HFFc6 (cell line): ENCODE data around the gene PLEKHG2. TPM values are rescaled to one million over a fixed set of nuclear protein-coding genes. Genes with fewer than 3 reads are reported as not detected.

Experiments used
- DNase-seq: peaks from one replicate; pipeline ENCODE4 v3.0.0-alpha.2; 2018
- H3K27ac Mint-ChIP-seq: 2 replicates; pipeline ENCODE4 v1.8.0; 2020; ENCODE audit warnings: mild to moderate bottlenecking, mixed read lengths
- H3K27me3 Mint-ChIP-seq: 2 replicates; pipeline ENCODE4 v1.8.0; 2021; ENCODE audit warnings: mild to moderate bottlenecking, moderate library complexity, mixed read lengths; ENCODE audit not compliant: insufficient read depth
- H3K36me3 Mint-ChIP-seq: 2 replicates; pipeline ENCODE4 v1.8.0; 2021; ENCODE audit warnings: low read depth, mixed read lengths
- H3K4me1 Mint-ChIP-seq: 2 replicates; pipeline ENCODE4 v1.8.0; 2020; ENCODE audit warnings: low read depth, mixed read lengths
- H3K4me3 Mint-ChIP-seq: 2 replicates; pipeline ENCODE4 v1.8.0; 2020; ENCODE audit warnings: mild to moderate bottlenecking, moderate library complexity, mixed read lengths
- H3K9me3 Mint-ChIP-seq: 2 replicates; pipeline ENCODE4 v1.8.0; 2020; ENCODE audit warnings: mild to moderate bottlenecking, mixed read lengths
- CTCF ChIP-seq: fragments of 200-600 bp; sonication (generic); IDR thresholded peaks from 2 replicates; pipeline ENCODE4 v1.5.0; 2021; ENCODE audit warnings: antibody characterized with exemption, mild to moderate bottlenecking
- total RNA-seq, 6 experiments: library from RNA; stranded (reverse); fragmentation: NEBNext Ultra II Directional; extraction: Animal tissue kit (Norgen Biotek cat#: 25700); gene quantifications; 2 replicates in 1 of 6; 3 replicates in 5 of 6; pipeline ENCODE4 v1.2.3, GENCODE V29; 2021

The PLEKHG2 gene
- total RNA-seq, 6 experiments from 2014 or later: 38.3 to 56.0 (median 45.7) TPM

DNA sequence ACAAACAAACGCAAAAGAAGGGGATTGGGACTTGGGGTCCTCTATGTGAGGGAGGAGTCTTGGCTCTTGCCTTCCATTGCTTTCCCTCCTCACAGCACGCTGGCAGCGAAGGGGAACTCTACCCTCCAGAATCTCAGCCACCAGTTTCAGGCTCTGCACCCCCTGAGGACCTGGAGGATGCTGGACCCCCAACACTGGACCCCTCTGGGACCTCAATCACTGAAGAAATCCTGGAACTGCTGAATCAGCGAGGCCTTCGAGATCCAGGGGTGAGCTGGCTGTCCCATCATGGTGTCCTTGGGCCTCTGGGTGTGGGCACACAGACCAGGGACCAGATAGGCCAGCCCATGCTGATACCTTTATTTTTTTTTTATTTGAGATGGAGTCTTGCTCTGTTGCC is 9.6 kb downstream of the PLEKHG2 start:
- no peak for DNase-seq
- Mint-ChIP-seq H3K27me3 (no peaks in the 10 kb centered on the region), H3K36me3 (peaks cover 14% of the 10 kb centered on the region), H3K27ac (no peak overlapping the region), H3K9me3 (no peaks in the 10 kb centered on the region), H3K4me1 (no peaks in the 10 kb centered on the region), H3K4me3 (no peak overlapping the region)
- no peak for TF ChIP-seq CTCF

DNA sequence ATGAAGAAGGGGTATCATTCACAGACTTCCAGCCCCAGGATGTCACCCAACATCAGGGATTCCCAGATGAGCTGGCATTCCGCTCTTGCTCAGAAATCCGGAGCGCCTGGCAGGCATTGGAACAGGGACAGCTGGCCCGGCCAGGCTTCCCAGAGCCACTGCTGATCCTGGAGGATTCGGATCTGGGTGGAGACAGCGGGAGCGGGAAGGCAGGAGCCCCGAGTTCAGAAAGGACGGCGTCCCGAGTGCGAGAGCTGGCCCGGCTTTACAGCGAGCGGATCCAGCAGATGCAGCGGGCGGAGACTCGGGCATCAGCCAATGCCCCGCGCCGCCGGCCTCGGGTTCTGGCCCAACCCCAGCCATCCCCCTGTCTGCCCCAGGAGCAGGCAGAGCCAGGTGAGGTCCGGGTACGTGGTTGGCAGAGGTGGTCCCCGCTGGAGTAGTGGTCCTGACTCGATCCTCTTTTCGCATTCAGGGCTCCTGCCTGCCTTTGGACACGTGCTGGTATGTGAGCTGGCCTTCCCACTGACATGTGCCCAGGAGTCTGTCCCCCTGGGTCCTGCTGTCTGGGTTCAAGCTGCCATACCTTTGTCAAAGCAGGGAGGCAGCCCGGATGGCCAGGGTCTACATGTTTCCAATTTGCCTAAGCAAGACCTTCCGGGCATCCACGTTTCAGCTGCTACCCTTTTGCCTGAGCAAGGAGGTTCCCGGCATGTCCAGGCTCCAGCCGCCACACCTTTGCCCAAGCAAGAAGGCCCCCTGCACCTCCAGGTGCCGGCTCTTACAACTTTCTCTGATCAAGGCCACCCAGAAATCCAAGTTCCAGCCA is 11.0 kb downstream of the PLEKHG2 start:
- no peak for DNase-seq
- Mint-ChIP-seq H3K27ac (no peak overlapping the region), H3K36me3 (peaks cover 14% of the 10 kb centered on the region), H3K27me3 (no peaks in the 10 kb centered on the region), H3K4me1 (peaks cover 6% of the 10 kb centered on the region), H3K9me3 (no peaks in the 10 kb centered on the region), H3K4me3 (no peak overlapping the region)
- no peak for TF ChIP-seq CTCF

- no peak for DNase-seq
- Mint-ChIP-seq H3K9me3 (no peaks in the 10 kb centered on the region), H3K36me3 (peaks cover 9% of the 10 kb centered on the region), H3K4me3 (no peak overlapping the region), H3K27ac (no peak overlapping the region), H3K27me3 (peaks cover 10% of the 10 kb centered on the region), H3K4me1 (peaks cover 15% of the 10 kb centered on the region)
- TF ChIP-seq CTCF: no peak
Observed at GRCh38 chr19:39424934-39425333, 12.5 kb downstream of the PLEKHG2 start.

GRCh38 chr19:39425744-39426143 is 13.3 kb downstream of the PLEKHG2 start:
- Mint-ChIP-seq H3K4me1 (peaks cover 21% of the 10 kb centered on the region), H3K36me3 (peaks cover 9% of the 10 kb centered on the region), H3K27me3 (peaks cover 14% of the 10 kb centered on the region), H3K27ac (no peak overlapping the region), H3K9me3 (no peaks in the 10 kb centered on the region), H3K4me3 (no peak overlapping the region)
- no peak for TF ChIP-seq CTCF
- no peak for DNase-seq

DNA sequence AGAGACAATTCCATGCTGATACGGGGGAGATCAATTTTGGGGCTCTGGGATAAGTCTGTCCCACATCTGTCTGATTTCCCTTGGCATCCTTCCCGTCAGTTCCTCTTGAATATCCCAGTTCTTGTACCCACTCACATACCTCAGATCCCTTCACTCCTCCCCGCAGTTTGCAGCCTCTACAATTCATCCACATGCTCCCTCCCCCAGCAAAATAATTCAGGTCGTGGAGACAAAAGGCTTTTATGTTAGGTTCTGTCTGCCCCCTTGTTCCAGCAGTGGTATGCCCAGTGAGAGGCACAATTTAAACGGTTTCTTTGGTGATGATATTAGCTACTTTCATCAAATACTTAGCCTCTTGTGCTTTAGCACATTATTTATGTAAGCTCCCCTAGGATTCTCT is 13.7 kb downstream of the PLEKHG2 start:
- no peak overlapping the region for H3K4me3 Mint-ChIP-seq
- no peak for TF ChIP-seq CTCF
- no peak for DNase-seq
- no peaks in the 10 kb centered on the region for H3K9me3 Mint-ChIP-seq
- H3K36me3 Mint-ChIP-seq: peaks cover 9% of the 10 kb centered on the region
- no peak overlapping the region for H3K27ac Mint-ChIP-seq
- H3K4me1 Mint-ChIP-seq: peaks cover 25% of the 10 kb centered on the region
- peaks cover 14% of the 10 kb centered on the region for H3K27me3 Mint-ChIP-seq
